HL-60 (cell line): ENCODE data around the gene MACROD1.

Source experiments
- POLR2AphosphoS5 ChIP-seq: IDR thresholded peaks from 2 replicates; pipeline ENCODE4 v1.6.1; 2012; ENCODE audit warnings: low read depth
- REST ChIP-seq: IDR thresholded peaks from 2 replicates; pipeline ENCODE4 v1.6.1; 2012; ENCODE audit warnings: low read depth; ENCODE audit not compliant: insufficient replicate concordance
- TF ChIP-seq, protein P1 (sequence below): IDR thresholded peaks from one replicate; pipeline ENCODE4 v1.5.1; 2011; ENCODE audit warnings: low read length, control low read depth, inconsistent platforms; ENCODE audit not compliant: insufficient read depth

DNA sequence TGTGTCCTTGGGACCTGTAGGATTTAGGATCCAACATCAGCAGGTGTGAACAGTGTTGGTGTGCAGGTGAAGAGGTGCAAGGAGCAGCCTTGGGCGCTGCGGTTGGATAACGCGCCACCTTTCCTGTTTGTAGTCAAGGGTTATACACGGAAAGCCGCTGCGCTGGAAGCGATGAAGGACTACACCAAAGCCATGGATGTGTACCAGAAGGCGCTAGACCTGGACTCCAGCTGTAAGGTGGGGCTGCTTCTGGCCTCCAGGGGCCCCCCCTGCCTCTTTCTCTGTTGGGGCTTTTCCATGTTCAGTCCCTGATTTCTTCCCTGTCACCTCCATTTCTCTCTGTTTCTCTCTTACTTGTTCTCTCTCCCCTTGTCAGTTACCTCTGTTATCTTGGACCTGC, 37.1 kb upstream of the MACROD1 start:
- TF ChIP-seq, protein P1, sequence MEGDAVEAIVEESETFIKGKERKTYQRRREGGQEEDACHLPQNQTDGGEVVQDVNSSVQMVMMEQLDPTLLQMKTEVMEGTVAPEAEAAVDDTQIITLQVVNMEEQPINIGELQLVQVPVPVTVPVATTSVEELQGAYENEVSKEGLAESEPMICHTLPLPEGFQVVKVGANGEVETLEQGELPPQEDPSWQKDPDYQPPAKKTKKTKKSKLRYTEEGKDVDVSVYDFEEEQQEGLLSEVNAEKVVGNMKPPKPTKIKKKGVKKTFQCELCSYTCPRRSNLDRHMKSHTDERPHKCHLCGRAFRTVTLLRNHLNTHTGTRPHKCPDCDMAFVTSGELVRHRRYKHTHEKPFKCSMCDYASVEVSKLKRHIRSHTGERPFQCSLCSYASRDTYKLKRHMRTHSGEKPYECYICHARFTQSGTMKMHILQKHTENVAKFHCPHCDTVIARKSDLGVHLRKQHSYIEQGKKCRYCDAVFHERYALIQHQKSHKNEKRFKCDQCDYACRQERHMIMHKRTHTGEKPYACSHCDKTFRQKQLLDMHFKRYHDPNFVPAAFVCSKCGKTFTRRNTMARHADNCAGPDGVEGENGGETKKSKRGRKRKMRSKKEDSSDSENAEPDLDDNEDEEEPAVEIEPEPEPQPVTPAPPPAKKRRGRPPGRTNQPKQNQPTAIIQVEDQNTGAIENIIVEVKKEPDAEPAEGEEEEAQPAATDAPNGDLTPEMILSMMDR: no peak
- no peak for TF ChIP-seq REST
- TF ChIP-seq POLR2AphosphoS5: no peak
